Mammary epithelial cell (primary cell): ENCODE measurements around the gene FER.

Source experiments
- CTCF ChIP-seq, 2 donors: IDR thresholded peaks in 1 of 2; conservative IDR thresholded peaks in 1 of 2; 2 replicates each; pipeline ENCODE4 v1.5.1; 2011 to 2012; ENCODE audit warnings: inconsistent platforms in 2 of 2, low read length in 2 of 2, mild to moderate bottlenecking in 2 of 2, control low read depth in 1 of 2, low read depth in 1 of 2; ENCODE audit not compliant: insufficient read depth in 1 of 2; ENCODE audit errors: extremely low read depth in 1 of 2
- EZH2 ChIP-seq: IDR thresholded peaks from 2 replicates; pipeline ENCODE4 v1.6.1; 2012; ENCODE audit warnings: low read length, inconsistent platforms, borderline replicate concordance

GRCh38 chr5:108947164-108947563 lies 199.5 kb downstream of the FER start:
- no peak for TF ChIP-seq CTCF (conservative IDR thresholded peaks at IDR 0.05 in 1 of 2, IDR thresholded peaks at IDR 0.05 in 1 of 2; ENCODE audit: extremely low read depth in 1 of 2, insufficient read depth in 1 of 2, low read depth in 1 of 2, low read length in 2 of 2)
- TF ChIP-seq EZH2, result no peak
